Measurements from ENCODE around the gene MUC15.

DNA sequence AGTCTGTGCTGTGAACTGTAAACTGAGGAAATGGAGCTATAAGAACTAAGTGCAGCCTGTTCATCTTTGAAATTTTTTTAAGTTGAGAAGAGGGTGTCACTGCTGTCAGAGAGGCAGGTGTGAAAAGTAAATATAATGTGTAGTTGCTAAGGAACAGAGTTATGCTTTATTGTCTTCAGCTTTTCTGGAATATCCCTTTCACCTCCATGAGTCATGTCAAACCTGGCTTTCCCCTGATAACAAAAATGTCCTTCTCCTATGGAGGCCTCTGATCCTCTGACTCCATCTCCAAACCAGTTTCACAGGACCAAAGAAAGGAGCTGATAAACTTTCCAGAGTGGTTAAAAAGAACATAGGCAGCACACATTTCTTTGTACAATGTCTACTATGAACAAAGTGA, 12.8 kb upstream of the MUC15 start:
- TF ChIP-seq, protein P1, sequence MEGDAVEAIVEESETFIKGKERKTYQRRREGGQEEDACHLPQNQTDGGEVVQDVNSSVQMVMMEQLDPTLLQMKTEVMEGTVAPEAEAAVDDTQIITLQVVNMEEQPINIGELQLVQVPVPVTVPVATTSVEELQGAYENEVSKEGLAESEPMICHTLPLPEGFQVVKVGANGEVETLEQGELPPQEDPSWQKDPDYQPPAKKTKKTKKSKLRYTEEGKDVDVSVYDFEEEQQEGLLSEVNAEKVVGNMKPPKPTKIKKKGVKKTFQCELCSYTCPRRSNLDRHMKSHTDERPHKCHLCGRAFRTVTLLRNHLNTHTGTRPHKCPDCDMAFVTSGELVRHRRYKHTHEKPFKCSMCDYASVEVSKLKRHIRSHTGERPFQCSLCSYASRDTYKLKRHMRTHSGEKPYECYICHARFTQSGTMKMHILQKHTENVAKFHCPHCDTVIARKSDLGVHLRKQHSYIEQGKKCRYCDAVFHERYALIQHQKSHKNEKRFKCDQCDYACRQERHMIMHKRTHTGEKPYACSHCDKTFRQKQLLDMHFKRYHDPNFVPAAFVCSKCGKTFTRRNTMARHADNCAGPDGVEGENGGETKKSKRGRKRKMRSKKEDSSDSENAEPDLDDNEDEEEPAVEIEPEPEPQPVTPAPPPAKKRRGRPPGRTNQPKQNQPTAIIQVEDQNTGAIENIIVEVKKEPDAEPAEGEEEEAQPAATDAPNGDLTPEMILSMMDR (IDR thresholded peaks at IDR 0.05), result no peak
- no peak for TF ChIP-seq POLR2A (IDR thresholded peaks at IDR 0.05)
